HG03196 (cell line): ENCODE results near the gene TTLL11.
"Not testable (repeated sequence)": the region's sequence is repeated elsewhere in the genome, so short reads cannot be mapped to it uniquely, and the experiment has no call there.

ENCODE experiments used
- ATAC-seq: cut with Tn5 transposase; IDR thresholded peaks from one replicate; pipeline ENCODE4 v1.9.1; 2021; ENCODE audit not compliant: unreplicated experiment

Gene TTLL11

DNA sequence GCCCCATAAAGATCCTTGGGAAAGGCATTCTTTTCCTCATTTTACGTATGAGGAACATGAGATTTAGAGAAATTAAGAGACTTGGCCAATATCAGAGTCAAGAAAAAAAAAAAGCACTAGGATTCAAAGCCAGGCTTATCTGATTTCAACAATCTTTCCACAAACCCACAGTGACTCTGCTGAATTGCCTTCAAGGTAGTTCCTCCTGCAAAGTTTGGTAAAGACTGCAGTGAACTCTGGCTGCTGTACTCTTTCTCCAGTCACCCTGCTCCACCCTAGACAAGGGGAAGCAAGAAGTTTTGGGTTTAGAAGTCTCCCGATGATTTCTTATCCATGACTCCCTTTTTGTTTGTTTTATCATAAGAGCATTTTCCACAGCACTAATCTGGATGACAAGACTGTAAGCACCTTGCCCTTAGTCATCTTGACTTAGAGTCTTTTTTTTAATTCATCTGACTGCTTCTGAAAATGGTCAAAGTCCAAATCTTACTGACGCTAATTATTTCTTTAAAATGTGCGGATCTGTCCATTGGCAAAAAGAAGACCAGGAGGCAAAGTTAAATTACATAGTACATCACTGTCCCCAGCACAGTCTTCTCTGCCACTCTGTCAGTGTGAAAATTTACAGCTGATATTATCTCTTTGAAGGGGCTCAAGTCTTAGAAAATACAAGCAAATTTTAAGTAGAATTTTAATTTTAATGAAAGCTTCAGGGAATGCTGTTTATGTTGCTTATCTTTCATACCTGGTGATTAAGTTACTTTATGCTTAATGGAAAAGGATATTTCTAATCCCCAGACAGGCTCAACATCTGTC lies 180.1 kb downstream of the TTLL11 start:
- no peak for ATAC-seq

DNA sequence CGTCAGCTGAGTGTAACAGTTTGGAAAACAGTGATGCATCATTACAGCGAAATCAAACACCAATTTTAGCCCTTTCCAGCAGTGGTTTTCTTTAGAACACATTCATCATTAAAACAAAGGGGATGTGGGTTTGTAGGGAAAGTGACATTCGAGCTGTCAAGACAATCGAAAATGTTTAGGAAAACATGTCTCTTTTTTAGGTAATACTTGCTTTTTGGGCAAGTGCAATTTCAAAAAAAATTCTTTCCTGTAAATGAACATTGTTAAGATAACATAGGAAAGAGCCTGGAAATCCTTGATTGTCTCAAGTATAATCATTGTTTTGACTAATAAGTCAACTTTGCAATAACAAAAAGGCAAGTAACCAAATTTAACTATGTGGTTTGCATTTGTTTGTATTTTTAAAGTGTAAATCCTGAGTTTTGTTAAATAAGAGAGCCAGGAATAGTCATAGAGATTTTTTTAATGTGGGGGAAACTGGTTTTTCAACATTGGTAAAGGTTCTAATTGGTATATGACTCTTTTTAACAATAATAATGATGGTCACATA lies 182.5 kb downstream of the TTLL11 start:
- no peak for ATAC-seq

DNA sequence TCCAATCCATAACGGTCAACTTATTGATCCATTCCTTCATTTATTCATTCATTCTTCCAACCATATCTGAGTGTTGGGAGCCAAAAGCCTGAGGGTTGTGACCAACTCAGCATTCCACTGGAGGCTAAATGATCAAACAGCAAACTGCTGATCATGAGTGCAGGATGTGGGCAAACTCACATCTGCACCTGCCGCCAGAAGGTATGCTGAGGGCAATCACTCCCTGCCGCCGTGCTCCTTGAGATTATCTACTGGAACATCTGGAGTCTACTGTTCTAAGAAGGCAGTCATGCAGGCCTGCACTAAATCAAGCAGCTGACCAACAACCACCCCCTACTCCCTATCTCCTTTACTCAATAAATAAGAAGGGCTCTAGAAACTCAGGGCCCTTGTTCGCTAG lies 184.0 kb downstream of the TTLL11 start:
- no peak for ATAC-seq

DNA sequence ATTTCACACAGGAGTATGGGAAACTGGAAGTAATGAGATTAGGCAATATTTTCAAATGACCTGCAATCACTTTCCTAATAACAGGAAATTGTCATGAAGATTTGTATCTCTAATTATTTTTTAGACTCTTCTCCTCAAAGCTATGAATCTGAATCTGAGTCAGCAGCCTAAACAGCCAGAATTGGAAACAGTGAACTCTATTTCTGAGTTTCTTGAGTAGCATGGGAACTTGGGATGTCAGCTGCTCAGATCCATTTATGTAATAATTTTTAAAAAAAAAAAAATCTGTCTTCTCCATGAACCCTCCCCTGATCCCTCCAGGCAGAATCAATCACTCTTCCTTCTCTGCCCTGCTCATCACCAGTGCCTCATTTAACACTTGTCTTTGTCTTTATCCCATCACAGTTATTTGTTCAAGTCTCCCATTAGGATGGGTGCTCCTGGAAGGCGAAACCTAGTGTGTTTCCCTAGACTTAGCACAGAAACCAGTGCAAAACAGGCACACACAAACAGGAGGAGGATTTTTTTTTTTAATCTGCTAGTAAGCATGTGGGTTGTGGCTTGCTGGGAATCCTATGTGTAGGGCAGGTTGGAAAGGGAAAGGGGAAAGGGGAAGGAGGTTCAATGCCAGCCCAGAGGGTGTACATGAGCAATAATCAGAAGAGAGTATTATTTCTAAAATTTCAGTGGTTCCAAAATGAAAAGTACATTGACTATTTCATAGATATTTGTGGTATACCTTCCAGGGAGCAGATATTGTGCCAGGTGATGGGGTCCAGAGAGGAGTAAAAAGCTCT lies 186.8 kb downstream of the TTLL11 start:
- no peak for ATAC-seq

DNA sequence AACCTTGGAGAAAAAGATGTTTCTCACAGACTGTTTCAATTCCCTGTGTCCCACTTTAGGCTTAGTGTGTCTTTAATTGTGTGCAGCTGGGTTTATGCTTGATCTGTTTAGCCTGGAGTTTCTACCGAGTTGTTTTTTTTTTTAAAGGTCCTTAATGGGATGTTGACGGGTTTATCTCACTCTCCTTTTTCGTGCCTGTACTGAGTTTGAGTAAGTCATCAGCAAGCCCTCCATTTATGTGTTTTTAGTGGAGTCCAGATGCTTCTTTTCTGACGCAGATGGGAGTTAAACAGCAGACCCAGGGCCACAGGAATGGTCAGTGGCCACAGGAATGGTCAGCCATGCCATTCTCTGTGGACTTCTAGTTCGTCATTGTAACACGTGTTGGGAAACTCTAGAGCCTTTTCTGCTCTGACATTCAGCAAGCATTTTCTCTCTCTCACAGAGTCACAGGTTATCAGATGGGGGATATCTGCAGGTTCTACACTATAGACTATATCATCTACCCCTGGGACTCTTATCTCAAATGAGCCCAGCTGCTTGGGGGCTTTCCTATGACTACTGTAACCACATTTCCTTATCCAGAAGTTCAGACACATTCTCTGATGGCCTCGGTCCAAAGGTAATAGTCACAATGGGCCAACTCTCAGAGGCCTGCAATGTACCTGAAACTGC lies 190.5 kb downstream of the TTLL11 start:
- ATAC-seq, result no peak

DNA sequence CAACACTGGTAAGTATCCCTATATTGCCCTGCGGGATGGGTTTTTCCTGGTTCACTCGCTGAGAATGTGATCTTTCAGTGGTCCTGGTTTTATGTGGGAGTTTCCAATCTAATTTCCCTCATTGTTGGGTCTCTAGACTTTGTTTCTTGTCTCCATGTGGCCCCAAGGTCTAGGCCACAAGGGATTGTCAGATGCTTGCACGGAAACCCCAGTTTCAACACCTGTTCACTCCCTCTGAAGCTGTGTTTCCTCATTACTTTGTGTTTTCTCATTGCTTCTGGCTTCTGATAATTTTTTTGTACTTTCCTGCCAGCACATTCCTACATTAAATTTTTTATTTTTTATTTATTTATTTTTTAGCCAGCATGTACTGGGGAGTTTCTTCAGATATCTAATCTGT lies 191.5 kb downstream of the TTLL11 start:
- ATAC-seq, result no peak

DNA sequence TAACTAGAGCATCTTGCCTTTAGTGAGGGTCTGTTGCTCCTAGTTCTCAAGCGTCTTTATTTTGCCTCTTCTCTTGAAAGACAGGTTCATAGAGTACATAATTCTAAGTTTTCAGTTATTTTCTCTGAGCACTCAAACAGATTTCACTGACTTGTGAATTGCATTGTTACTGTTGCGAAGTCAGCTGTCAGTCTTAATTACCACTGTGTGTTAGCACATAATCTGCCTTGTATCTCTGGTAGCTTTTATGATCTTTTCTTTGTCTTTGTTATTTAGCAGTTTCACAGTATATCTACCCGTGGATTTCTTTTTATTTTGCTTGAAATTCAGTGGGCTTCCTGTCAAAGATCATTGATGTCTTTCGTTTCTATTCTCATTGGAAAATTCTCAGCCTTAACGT lies 192.9 kb downstream of the TTLL11 start:
- no peak for ATAC-seq

DNA sequence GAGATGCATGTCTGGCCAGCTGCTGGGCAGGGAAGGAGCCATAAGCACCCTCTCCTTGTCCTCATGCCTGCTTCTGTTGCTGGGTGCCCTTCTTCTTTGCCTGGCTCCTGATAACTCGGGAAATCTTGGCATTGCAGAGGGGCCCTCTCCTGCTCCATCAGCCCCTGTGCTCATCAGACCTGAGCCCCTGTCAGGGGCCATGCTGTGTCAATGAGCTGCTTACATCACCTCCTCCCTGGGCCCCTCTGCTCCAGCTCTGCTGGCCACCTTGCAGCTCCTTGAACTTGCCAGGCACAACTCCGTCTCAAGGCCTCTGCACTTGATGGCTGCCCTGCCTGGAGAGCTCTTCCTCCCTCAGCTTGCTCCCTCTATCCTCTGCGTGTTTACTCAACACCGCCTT lies 194.3 kb downstream of the TTLL11 start:
- ATAC-seq, result no peak

DNA sequence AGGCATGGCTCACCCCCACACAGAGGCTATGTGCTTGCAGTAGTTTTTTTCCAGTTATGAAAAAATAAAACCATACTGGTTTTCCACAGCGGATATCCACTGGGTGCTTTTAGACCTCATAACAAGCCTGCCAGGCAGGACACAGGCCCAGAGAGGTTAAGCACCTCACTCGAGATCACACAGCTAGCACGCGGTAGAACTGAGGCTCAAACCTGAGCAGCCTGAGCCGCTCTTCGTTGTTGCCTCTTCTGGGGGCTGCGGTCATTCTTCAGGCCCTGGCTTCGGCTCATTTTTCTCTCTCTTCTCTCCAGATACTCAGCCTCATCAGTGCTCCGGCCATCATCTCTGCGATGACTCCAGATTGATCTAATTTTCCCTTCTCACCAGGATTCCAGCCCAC lies 196.0 kb downstream of the TTLL11 start:
- ATAC-seq, result no peak

DNA sequence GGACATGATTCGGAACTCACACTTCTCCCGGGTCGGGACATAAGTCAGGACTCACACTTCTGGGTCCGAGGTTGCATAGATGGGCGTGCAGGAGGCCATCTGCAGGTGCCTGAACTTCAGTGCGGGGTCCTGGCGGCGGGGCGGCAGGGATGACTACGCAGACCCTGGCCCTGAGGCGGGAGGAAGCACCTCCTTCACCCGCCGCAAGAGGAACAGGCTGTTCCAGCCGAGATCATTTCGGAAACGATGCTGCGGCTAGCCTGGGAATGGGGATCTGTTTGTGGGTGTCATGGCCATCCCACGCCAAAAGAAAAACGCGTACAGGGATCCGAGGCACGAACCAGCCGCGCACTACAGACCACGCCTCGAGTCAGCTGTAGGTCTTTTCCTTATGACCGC lies 196.6 kb downstream of the TTLL11 start:
- ATAC-seq, result no peak

DNA sequence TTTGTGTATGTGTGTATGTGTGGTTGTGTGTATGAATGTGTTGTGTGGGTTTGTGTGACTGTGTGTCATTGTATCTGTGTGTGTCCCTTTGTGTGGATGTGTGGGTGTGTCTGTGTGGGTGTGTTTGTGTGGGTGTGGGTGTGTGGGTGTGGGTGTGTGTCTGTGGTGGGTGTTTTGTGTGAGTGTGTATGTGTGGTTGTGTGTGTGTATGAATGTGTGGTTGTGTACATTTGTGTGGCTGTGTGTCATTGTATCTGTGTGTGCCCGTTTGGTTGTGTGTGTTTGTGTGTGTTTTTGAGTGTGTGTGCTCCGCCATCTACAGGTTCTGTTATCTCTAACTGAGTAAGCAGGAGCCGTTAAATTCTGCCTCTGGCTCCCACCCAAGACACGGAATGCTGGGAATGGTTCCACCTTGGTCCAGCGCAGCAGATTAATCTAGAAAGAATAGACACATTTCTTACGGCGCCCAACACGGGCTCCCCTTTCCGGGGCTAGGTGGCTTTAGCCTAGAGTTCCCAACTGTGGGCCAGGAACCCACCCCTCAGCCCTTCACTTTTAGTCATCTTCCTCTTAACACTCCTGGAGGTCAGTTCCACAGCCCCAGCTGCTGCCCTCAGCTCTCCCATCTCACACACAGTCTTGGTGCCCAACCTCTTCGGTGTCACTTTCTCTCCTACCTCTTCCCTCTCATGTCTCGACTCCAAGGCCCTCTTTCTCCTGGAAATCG lies 197.1 kb downstream of the TTLL11 start:
- ATAC-seq, result no peak

DNA sequence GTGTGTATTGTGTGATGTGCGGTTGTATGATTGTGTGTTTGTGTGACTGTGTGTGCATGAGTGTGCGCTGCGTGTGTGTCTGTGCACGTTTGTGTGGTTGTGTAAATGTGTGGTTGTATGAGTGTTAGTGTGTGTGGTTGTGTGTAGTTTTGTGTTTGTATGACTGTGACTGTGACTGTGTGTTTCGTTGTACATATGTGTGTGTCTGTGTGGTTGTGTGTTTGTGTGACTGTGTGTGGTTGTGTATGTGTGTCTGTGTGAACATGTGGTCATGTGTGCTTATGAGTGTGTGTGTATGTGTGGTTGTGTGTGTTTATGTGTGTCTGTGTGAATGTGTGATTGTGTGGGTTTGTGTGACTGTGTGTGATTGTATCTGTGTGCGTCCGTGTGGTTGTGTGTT lies 197.8 kb downstream of the TTLL11 start:
- ATAC-seq, result no peak

DNA sequence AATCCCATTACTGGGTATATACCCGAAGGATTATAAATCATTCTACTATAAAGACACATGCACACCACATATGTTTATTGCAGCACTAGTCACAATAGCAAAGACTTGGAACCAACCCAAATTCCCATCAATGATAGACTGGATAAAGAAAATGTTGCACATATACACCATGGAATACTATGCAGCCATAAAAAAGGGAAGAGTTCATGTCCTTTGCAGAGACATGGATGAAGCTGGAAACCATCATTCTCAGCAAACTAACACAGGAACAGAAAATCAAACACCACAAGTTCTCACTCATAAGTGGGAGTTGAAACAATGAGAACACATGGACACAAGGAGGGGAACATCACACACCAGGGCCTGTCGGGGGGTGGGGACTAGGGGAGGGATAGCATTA lies 198.7 kb downstream of the TTLL11 start:
- not testable (repeated sequence) for ATAC-seq

DNA sequence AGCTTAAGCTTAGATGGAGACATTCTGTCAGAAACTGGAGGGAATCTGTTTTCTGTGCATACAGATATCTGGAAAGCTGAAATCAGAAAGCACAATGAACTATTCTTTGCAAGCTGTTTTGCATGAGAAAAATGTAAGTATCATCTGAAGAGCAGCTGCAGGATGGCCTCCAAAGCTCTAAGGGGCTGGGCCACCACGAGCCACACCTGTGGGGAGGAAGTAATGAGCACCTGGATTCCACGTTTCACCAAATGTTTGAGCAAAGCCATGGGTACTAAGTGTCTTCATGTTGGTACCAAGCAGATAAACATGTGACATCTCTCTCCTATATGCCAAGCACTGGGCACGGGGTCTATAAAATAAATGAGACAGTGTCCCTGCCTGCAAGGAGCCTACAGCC lies 199.3 kb downstream of the TTLL11 start:
- no peak for ATAC-seq

DNA sequence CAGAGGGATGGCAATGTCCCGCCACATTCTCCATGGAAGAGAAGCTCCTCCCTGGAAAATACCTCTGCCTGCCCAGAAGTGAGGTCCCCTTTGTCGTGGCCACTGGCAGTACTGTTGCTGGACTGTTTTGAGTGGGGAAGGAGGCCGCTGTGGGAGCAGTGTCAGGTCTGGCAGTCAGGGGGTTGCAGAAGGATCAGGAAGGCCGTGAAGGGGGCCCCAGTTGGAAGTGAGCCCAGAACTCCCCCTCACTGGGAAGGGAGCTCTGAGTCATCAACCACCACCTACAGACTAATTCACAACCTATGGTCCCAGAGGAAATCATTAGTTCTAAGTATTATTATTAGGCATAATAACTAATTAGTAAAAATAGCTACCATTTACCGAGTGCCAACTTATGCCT lies 200.4 kb downstream of the TTLL11 start:
- no peak for ATAC-seq

DNA sequence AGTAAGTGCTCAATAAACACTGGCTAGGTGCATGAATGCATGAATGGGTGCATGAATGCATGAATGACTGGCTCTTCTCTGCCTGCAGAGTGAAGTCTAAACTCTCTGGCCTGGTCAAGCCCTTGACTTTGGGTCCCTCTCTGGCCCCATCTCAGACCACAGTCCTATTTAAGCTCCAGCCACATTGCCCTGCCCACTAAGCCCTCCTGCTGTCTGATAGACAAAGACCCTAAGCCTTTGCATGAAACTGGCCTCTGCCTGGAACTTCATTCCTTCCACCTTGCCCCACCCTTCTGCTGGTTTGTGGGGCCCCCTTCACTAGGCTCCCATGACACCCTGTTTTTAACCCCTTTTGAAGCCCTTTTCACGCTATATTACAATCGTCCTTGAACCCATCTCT lies 202.4 kb downstream of the TTLL11 start:
- ATAC-seq, result no peak

DNA sequence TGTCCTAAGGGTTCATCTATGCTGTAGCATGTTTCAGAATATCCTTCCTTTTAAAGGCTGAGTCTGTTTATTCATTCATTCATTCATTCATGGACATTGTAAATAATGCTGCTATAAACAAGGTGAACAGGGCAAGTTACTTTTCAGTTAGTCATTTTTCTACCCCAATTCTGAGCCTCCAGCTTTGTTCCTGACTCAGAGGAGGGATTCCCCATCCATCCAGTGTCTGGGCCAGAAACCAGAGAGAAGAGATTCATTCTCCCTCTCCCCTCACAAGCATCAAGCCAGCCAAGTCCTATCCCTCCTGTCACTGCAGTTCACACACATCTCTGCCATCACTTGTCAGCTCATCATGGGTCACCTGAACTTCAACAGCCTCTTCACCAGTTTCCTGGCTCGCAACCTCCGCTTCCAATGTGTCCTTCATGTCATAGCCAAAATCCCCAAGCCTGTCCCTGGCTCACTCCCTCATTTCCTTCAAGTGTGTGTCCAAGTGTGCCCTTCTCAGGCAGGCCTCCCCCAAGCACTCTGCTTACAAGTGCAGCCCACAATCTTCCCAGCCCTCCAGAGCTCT lies 203.0 kb downstream of the TTLL11 start:
- ATAC-seq, result no peak

DNA sequence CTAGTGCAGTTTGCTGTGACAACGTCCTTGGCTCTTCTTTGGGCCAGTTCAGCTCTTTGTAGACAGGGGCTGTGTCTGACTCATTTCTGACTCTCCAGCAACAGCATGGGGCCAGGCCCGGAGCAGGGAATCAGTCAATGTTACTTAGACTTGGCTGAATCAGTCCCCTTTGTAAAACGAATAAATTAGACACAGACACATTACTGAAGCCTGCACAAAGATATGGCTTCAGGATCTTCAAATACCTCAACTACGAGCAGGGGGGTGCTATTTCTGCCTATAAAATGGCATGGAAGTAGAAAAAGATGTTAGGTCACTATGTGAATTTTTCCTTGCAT lies 204.7 kb downstream of the TTLL11 start:
- no peak for ATAC-seq

DNA sequence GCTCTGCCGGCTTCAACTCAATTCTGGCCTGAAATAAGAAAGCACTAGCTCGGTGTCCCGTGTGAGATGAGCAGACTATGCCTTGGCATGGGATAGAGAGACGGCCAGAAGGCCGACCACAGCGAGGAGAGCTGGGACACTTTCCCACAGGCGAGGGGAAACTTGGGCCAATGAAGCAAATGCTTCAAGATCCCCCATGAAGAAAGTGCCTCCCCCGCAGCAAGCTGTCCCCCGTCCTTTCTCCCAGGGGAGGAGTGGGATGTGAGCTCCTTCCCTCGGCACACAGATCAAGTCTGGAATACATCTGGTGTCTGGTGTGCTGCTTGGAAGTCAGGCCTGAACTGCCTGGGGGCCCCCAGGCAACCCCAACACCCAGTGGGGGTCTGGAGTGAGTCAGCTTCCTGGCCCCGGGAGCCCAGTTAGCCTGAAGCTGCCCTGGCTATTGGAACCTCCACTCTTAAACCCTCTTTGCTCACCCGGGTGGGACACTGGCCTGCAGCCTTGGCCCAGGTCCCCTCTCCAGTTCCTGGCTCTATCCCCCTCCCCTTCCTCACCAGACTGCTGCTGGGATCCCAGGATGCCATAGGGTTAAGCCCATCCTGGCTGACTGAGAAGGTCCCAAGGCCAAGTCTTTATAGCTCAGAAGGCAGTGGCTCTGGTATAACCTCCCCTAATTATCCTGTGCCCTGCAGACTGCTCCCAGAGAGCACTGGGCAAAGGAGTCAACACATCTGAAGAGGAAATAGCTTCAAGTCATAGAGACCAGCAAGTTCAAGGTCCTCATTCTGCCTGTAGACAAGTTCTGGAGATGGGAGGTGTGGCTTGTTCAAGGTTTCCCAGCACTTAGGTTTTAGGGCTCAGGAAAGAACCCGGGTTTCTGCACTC lies 205.3 kb downstream of the TTLL11 start:
- ATAC-seq, result no peak
